Body of pancreas (tissue), 4 donors: ENCODE data around the gene SOX18. TPM values are rescaled to one million over a fixed set of nuclear protein-coding genes. Genes with fewer than 3 reads are reported as not detected.

ENCODE experiments used
- ATAC-seq: fragments of 150-250 bp; one replicate; pipeline ENCODE4 v1.9.1; 2016
- DNase-seq, 4 donors: peaks; one replicate each; pipeline ENCODE4 v3.0.0-alpha.2; 2019
- H3K27ac ChIP-seq, 4 donors: fragments of 200-600 bp; sonication (generic); 1 replicate in 3 of 4; 2 replicates in 1 of 4; pipeline versions ENCODE4 v1.5.1 to v1.6.1; 2016 to 2019; ENCODE audit warnings: mild to moderate bottlenecking in 1 of 4, mixed read lengths in 1 of 4, moderate library complexity in 1 of 4
- H3K27me3 ChIP-seq, 2 donors: fragments of 200-600 bp; sonication (generic); one replicate each; pipeline ENCODE4 v1.6.0; 2016; ENCODE audit warnings: mild to moderate bottlenecking in 1 of 2
- H3K36me3 ChIP-seq, 2 donors: fragments of 200-600 bp; sonication (generic); replicated peaks in 1 of 2; 2 replicates each; pipeline ENCODE4 v1.5.1; 2016; ENCODE audit warnings: low read depth in 2 of 2; ENCODE audit not compliant: insufficient read depth in 1 of 2
- H3K4me1 ChIP-seq: fragments of 200-600 bp; sonication (generic); one replicate; pipeline ENCODE4 v1.6.0; 2016
- H3K4me3 ChIP-seq, 2 donors: fragments of 200-600 bp; sonication (generic); 1 replicate in 1 of 2; 2 replicates in 1 of 2; pipeline ENCODE4 v1.5.1; 2016 to 2019
- H3K9me3 ChIP-seq, 3 donors: fragments of 200-600 bp; sonication (generic); 1 replicate in 2 of 3; 2 replicates in 1 of 3; pipeline ENCODE4 v1.5.1; 2016
- CTCF ChIP-seq, 7 experiments: fragments of 450-650 bp in 4 of 7; fragments of 200-600 bp in 3 of 7; sonication (generic) in 3 of 7; IDR thresholded peaks; one replicate each; pipeline ENCODE4 v1.5.1; 2016 to 2019; ENCODE audit warnings: antibody characterized with exemption in 7 of 7
- POLR2A ChIP-seq, 3 donors: fragments of 450-650 bp; IDR thresholded peaks; one replicate each; pipeline ENCODE4 v1.6.1; 2016; ENCODE audit warnings: antibody characterized with exemption in 3 of 3, mild to moderate bottlenecking in 2 of 3
- WGBS, 2 donors: methylation state at CpG; one replicate each; pipeline ENCODE4 v1.1.5; 2017; 5-methylcytosine and 5-hydroxymethylcytosine counted together
- intact Hi-C: fragments of 100-400 bp; cut with DNase I; formaldehyde crosslinking; loops from one replicate; pipeline ENCODE4 v1.15.1; 2023
- total RNA-seq, 2 donors: library from RNA; depleted of rRNA; stranded (reverse); fragments of >200 nt; gene quantifications; one replicate each; pipeline ENCODE4 v1.1.0, GENCODE V29; 2016

The SOX18 gene
- total RNA-seq, 2 donors from 2014 or later = 6.5 to 17.1 TPM

- H3K27ac ChIP-seq = no peak overlapping the region
- H3K4me1 ChIP-seq = peaks cover 26% of the 10 kb centered on the region
- H3K36me3 ChIP-seq = no peaks in the 10 kb centered on the region
- TF ChIP-seq POLR2A (IDR thresholded peaks at IDR 0.05) (no peak), CTCF (IDR thresholded peaks at IDR 0.05) (no peak)
- ATAC-seq (no peak), DNase-seq (no peak)
- intact Hi-C loops = no loop called here
- H3K9me3 ChIP-seq = no peaks in the 10 kb centered on the region
- H3K4me3 ChIP-seq = no peak overlapping the region
- WGBS, 2 donors = 85 to 96% methylated on average over 3 to 6 of the region's 6 CpGs
- H3K27me3 ChIP-seq = no peaks in the 10 kb centered on the region
Measured at GRCh38 chr20:64067005-64067632, 17.7 kb upstream of the SOX18 start.

- no peaks in the 10 kb centered on the region for H3K36me3 ChIP-seq
- TF ChIP-seq POLR2A (IDR thresholded peaks at IDR 0.05) (no peak), CTCF (IDR thresholded peaks at IDR 0.05) (no peak)
- no peak overlapping the region for H3K4me3 ChIP-seq
- H3K9me3 ChIP-seq = no peaks in the 10 kb centered on the region
- 44% methylated on average over 5 of the region's 5 CpGs; no CpG with 5 or more reads in 1 of the 2 donors for WGBS, 2 donors
- no peaks in the 10 kb centered on the region for H3K27me3 ChIP-seq
- no peak overlapping the region for H3K27ac ChIP-seq
- intact Hi-C loops = no loop called here
- DNase-seq (no peak), ATAC-seq (no peak)
- peaks cover 28% of the 10 kb centered on the region for H3K4me1 ChIP-seq
Measured at GRCh38 chr20:64065974-64066343, 16.5 kb upstream of the SOX18 start.

- H3K4me3 ChIP-seq = no peak overlapping the region
- TF ChIP-seq CTCF (IDR thresholded peaks at IDR 0.05) = no peak
- no peak for TF ChIP-seq POLR2A (IDR thresholded peaks at IDR 0.05)
- H3K36me3 ChIP-seq = no peaks in the 10 kb centered on the region
- H3K27me3 ChIP-seq = no peaks in the 10 kb centered on the region
- peaks cover 28% of the 10 kb centered on the region for H3K4me1 ChIP-seq
- H3K27ac ChIP-seq = no peak overlapping the region
- ATAC-seq = no peak
- H3K9me3 ChIP-seq = no peaks in the 10 kb centered on the region
- no peak for DNase-seq
- intact Hi-C loops = no loop called here
- 51 to 58% methylated on average over 21 to 24 of the region's 27 CpGs for WGBS, 2 donors
Measured at GRCh38 chr20:64065062-64065973, 15.9 kb upstream of the SOX18 start.

- WGBS, 2 donors = 18 to 38% methylated on average over 3 to 12 of the region's 12 CpGs
- TF ChIP-seq CTCF (IDR thresholded peaks at IDR 0.05) = no peak
- TF ChIP-seq POLR2A (IDR thresholded peaks at IDR 0.05) = no peak
- Histone ChIP-seq H3K9me3 (no peaks in the 10 kb centered on the region), H3K4me3 (no peak overlapping the region), H3K27me3 (no peaks in the 10 kb centered on the region), H3K36me3 (no peaks in the 10 kb centered on the region), H3K4me1 (peaks cover 28% of the 10 kb centered on the region), H3K27ac (no peak overlapping the region)
- peak in 3 of 4 donors; percentile 45 to 66 (median 48) for DNase-seq
- intact Hi-C loops = no loop called here
- ATAC-seq = no peak
Measured at GRCh38 chr20:64064145-64064698, 14.8 kb upstream of the SOX18 start.
